Brain microvascular endothelial cell (primary cell): ENCODE measurements around the gene DNAH10.

Source experiments
- DNase-seq: peaks from one replicate; pipeline ENCODE4 v3.0.0-alpha.2; 2020
- H3K27ac ChIP-seq: fragments of 250-450 bp; sonication (Bioruptor Pico); 2 replicates; pipeline ENCODE4 v1.5.1; 2020; ENCODE audit warnings: mild to moderate bottlenecking, moderate library complexity
- H3K27me3 ChIP-seq: fragments of 250-450 bp; sonication (Bioruptor Pico); replicated peaks from 2 replicates; pipeline ENCODE4 v1.5.1; 2020; ENCODE audit warnings: mild to moderate bottlenecking
- H3K36me3 ChIP-seq: fragments of 250-450 bp; sonication (Bioruptor Pico); replicated peaks from 2 replicates; pipeline ENCODE4 v1.5.1; 2020; ENCODE audit warnings: mild to moderate bottlenecking
- H3K4me3 ChIP-seq: 2 replicates; pipeline ENCODE4 v1.5.1; 2011; ENCODE audit warnings: low read depth, mild to moderate bottlenecking, control low read depth, low read length, moderate library complexity
- in situ Hi-C: cut with HindIII; loops from 2 replicates; pipeline ENCODE4 v1.10.0; 2017; ENCODE audit warnings: low sequenced_read_pairs, low pct_ligation_motif_present
- TF ChIP-seq, protein P1 (sequence below): IDR thresholded peaks from 2 replicates; pipeline ENCODE4 v1.5.1; 2011; ENCODE audit warnings: low read depth, mild to moderate bottlenecking, moderate library complexity, low read length, control low read depth, inconsistent platforms; ENCODE audit errors: missing control alignments

DNAH10 gene

DNA sequence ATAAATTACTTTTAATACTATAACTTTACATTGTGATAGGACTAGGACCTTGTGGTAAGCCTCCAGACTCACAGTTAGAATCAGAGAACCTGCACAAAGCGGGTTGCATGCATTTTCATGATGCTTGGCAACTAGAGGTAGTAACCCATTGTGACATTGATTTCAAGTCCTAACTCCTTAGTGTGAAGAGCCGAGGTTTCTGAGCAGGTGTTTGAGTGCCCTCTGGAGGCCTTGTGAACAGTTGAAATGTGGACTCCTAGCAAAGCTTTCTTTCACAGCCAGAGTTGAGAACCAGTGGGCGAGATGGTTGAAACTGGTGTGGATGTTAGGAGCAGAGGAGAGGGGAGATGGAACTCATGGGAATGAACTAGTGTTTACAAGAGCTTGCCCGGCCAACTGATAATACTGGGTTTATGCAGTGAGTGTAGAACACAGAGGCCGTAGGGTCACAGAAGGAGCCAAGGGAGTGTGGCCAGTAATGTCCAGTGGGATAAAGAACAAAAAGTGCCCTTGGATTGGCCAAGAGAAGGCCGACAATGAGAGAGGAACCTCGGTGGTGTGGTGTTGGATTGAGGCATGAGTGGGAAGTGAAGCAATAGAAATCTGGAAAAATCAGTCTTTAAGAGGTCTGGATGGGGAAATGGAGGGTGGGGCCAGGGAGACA, 221.9 kb downstream of the DNAH10 start:
- no peak overlapping the region for H3K27ac ChIP-seq
- no peaks in the 10 kb centered on the region for H3K27me3 ChIP-seq
- H3K36me3 ChIP-seq = no peaks in the 10 kb centered on the region
- TF ChIP-seq, protein P1, sequence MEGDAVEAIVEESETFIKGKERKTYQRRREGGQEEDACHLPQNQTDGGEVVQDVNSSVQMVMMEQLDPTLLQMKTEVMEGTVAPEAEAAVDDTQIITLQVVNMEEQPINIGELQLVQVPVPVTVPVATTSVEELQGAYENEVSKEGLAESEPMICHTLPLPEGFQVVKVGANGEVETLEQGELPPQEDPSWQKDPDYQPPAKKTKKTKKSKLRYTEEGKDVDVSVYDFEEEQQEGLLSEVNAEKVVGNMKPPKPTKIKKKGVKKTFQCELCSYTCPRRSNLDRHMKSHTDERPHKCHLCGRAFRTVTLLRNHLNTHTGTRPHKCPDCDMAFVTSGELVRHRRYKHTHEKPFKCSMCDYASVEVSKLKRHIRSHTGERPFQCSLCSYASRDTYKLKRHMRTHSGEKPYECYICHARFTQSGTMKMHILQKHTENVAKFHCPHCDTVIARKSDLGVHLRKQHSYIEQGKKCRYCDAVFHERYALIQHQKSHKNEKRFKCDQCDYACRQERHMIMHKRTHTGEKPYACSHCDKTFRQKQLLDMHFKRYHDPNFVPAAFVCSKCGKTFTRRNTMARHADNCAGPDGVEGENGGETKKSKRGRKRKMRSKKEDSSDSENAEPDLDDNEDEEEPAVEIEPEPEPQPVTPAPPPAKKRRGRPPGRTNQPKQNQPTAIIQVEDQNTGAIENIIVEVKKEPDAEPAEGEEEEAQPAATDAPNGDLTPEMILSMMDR = peak; percentile 84
- peak; percentile 40 for DNase-seq
- in situ Hi-C loops = no loop called here
- H3K4me3 ChIP-seq = no peak overlapping the region

DNA sequence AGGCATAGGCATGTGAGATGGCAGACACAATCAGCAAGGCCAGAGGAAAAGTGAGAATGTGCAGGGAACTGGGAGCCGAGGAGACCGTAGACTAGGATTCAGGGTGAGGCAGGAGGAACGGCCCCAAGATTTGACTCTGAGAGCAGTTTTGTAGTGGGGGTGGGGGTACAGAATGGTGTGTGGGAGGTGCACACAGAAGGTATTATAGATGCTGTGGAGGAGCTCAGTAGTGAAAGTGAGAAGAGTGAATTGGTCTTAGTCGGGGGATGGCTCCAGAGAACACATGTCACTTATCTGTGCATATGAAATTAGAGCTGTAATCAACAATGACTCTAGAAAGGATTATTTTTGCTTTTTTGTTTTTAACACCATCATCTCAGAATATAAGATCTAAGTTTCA, 222.8 kb downstream of the DNAH10 start:
- in situ Hi-C loops = no loop called here
- Histone ChIP-seq H3K27me3 (no peaks in the 10 kb centered on the region), H3K27ac (no peak overlapping the region), H3K4me3 (no peak overlapping the region), H3K36me3 (no peaks in the 10 kb centered on the region)
- TF ChIP-seq, protein P1 = no peak
- DNase-seq = no peak
